ENCODE measurements around the gene NNAT.
"Not testable (repeated sequence)": the region's sequence is repeated elsewhere in the genome, so short reads cannot be mapped to it uniquely, and the experiment has no call there.

The NNAT gene

GRCh38 chr20:37542281-37542680, 21.2 kb downstream of the NNAT start:
- no peak for DNase-seq

GRCh38 chr20:37543828-37544227, 22.8 kb downstream of the NNAT start:
- no peak for DNase-seq

- DNase-seq: no peak
Observed at GRCh38 chr20:37544386-37544785, 23.3 kb downstream of the NNAT start.

- no peak for DNase-seq
Observed at GRCh38 chr20:37545516-37545915, 24.5 kb downstream of the NNAT start.

GRCh38 chr20:37547912-37548311, 26.9 kb downstream of the NNAT start:
- DNase-seq: no peak

GRCh38 chr20:37550101-37550920, 29.3 kb downstream of the NNAT start:
- not testable (repeated sequence) for DNase-seq

GRCh38 chr20:37551660-37552059, 30.6 kb downstream of the NNAT start:
- DNase-seq: not testable (repeated sequence)

GRCh38 chr20:37552415-37552814, 31.4 kb downstream of the NNAT start:
- no peak for DNase-seq

GRCh38 chr20:37554721-37555298, 33.8 kb downstream of the NNAT start:
- DNase-seq: not testable (repeated sequence)

GRCh38 chr20:37556538-37556937, 35.5 kb downstream of the NNAT start:
- DNase-seq: no peak

GRCh38 chr20:37558306-37558705, 37.3 kb downstream of the NNAT start:
- no peak for DNase-seq

- DNase-seq: no peak
Observed at GRCh38 chr20:37558779-37559178, 37.7 kb downstream of the NNAT start.

GRCh38 chr20:37559312-37560027, 38.4 kb downstream of the NNAT start:
- DNase-seq: no peak

- DNase-seq: no peak
Observed at GRCh38 chr20:37560629-37561028, 39.6 kb downstream of the NNAT start.

GRCh38 chr20:37562695-37563480, 41.8 kb downstream of the NNAT start:
- DNase-seq: no peak

- DNase-seq: no peak
Observed at GRCh38 chr20:37564016-37564387, 43.0 kb downstream of the NNAT start.

GRCh38 chr20:37564388-37565133, 43.5 kb downstream of the NNAT start:
- peak in 1 of 2 donors; percentile 26 for DNase-seq

GRCh38 chr20:37565134-37565811, 44.2 kb downstream of the NNAT start:
- no peak for DNase-seq

GRCh38 chr20:37566590-37567330, 45.7 kb downstream of the NNAT start:
- no peak for DNase-seq

GRCh38 chr20:37567331-37567665, 46.2 kb downstream of the NNAT start:
- DNase-seq: no peak
